ENCODE measurements around the gene NLGN1.

GRCh38 chr3:173743111-173743510, 345.6 kb downstream of the NLGN1 start:
- no peak for TF ChIP-seq RARB (CRISPR knock-in tag; IDR thresholded peaks at IDR 0.05)
- TF ChIP-seq, protein P1, sequence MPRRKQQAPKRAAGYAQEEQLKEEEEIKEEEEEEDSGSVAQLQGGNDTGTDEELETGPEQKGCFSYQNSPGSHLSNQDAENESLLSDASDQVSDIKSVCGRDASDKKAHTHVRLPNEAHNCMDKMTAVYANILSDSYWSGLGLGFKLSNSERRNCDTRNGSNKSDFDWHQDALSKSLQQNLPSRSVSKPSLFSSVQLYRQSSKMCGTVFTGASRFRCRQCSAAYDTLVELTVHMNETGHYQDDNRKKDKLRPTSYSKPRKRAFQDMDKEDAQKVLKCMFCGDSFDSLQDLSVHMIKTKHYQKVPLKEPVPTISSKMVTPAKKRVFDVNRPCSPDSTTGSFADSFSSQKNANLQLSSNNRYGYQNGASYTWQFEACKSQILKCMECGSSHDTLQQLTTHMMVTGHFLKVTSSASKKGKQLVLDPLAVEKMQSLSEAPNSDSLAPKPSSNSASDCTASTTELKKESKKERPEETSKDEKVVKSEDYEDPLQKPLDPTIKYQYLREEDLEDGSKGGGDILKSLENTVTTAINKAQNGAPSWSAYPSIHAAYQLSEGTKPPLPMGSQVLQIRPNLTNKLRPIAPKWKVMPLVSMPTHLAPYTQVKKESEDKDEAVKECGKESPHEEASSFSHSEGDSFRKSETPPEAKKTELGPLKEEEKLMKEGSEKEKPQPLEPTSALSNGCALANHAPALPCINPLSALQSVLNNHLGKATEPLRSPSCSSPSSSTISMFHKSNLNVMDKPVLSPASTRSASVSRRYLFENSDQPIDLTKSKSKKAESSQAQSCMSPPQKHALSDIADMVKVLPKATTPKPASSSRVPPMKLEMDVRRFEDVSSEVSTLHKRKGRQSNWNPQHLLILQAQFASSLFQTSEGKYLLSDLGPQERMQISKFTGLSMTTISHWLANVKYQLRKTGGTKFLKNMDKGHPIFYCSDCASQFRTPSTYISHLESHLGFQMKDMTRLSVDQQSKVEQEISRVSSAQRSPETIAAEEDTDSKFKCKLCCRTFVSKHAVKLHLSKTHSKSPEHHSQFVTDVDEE (CRISPR knock-in tag; IDR thresholded peaks at IDR 0.05): no peak
- TF ChIP-seq, protein P2, sequence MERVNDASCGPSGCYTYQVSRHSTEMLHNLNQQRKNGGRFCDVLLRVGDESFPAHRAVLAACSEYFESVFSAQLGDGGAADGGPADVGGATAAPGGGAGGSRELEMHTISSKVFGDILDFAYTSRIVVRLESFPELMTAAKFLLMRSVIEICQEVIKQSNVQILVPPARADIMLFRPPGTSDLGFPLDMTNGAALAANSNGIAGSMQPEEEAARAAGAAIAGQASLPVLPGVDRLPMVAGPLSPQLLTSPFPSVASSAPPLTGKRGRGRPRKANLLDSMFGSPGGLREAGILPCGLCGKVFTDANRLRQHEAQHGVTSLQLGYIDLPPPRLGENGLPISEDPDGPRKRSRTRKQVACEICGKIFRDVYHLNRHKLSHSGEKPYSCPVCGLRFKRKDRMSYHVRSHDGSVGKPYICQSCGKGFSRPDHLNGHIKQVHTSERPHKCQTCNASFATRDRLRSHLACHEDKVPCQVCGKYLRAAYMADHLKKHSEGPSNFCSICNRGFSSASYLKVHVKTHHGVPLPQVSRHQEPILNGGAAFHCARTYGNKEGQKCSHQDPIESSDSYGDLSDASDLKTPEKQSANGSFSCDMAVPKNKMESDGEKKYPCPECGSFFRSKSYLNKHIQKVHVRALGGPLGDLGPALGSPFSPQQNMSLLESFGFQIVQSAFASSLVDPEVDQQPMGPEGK (CRISPR knock-in tag; IDR thresholded peaks at IDR 0.05; ENCODE audit: borderline replicate concordance): no peak
- no peak for TF ChIP-seq BACH2 (CRISPR knock-in tag; IDR thresholded peaks at IDR 0.05; ENCODE audit: borderline replicate concordance)
- no peak for TF ChIP-seq ARNTL (CRISPR knock-in tag; IDR thresholded peaks at IDR 0.05; ENCODE audit: borderline replicate concordance, low read depth)

Data from SK-N-SH treated with all-trans-retinoic acid at 6 μM for 48 hours (cell line).